Osteocyte (in vitro differentiated cells): ENCODE data around the gene ANKRD12. TPM values are rescaled to one million over a fixed set of nuclear protein-coding genes. Genes with fewer than 3 reads are reported as not detected.
A peak's percentile ranks its signal among the peaks of the same experiment; 100 is the strongest.

ENCODE experiments used
- DNase-seq: peaks from one replicate; pipeline ENCODE4 v3.0.0; 2021; ENCODE audit warnings: mixed read lengths; ENCODE audit not compliant: unreplicated experiment; ENCODE audit errors: extremely low spot score
- H3K27ac Mint-ChIP-seq: one replicate; pipeline ENCODE4 v1.8.0; 2021; ENCODE audit warnings: mild to moderate bottlenecking, mixed read lengths; ENCODE audit not compliant: unreplicated experiment
- H3K27me3 Mint-ChIP-seq: one replicate; pipeline ENCODE4 v1.8.0; 2021; ENCODE audit warnings: mixed read lengths; ENCODE audit not compliant: unreplicated experiment
- H3K36me3 Mint-ChIP-seq: one replicate; pipeline ENCODE4 v1.8.0; 2021; ENCODE audit warnings: mixed read lengths; ENCODE audit not compliant: unreplicated experiment
- H3K4me1 Mint-ChIP-seq: one replicate; pipeline ENCODE4 v1.8.0; 2021; ENCODE audit warnings: mixed read lengths; ENCODE audit not compliant: unreplicated experiment
- H3K4me3 Mint-ChIP-seq: one replicate; pipeline ENCODE4 v1.8.0; 2021; ENCODE audit warnings: mild to moderate bottlenecking, moderate library complexity, mixed read lengths; ENCODE audit not compliant: unreplicated experiment
- H3K9me3 Mint-ChIP-seq: one replicate; pipeline ENCODE4 v1.8.0; 2021; ENCODE audit warnings: mixed read lengths; ENCODE audit not compliant: unreplicated experiment
- total RNA-seq: library from RNA; stranded (reverse); gene quantifications from 2 replicates; pipeline ENCODE4 v1.2.1, GENCODE V29; 2021
- TF ChIP-seq, protein P1 (sequence below): fragments of 200-600 bp; sonication (generic); IDR thresholded peaks from 2 replicates; pipeline ENCODE4 v1.5.0; 2021; ENCODE audit warnings: antibody characterized with exemption, mild to moderate bottlenecking, moderate library complexity

ANKRD12 gene
- total RNA-seq, 1 donor from 2014 or later, result 40.0 TPM

DNA sequence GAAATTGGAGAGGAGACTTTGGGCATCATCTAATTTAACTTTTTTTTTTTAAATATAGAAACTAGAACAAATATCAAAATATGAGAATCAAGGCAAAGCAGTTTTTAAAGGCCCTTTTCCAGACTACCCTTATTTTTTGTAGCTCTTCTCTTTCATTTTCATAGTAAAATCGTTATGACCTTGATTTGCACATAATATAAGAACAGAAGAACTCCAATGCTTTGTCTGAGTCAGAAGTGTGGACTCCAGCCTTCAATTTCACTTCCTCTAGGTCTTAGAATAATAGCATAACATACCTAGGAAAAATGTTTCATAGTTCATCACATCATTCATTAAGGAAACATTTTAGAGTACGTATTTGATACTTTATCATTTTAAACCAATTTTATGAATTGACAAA lies 74.4 kb downstream of the ANKRD12 start:
- TF ChIP-seq, protein P1, sequence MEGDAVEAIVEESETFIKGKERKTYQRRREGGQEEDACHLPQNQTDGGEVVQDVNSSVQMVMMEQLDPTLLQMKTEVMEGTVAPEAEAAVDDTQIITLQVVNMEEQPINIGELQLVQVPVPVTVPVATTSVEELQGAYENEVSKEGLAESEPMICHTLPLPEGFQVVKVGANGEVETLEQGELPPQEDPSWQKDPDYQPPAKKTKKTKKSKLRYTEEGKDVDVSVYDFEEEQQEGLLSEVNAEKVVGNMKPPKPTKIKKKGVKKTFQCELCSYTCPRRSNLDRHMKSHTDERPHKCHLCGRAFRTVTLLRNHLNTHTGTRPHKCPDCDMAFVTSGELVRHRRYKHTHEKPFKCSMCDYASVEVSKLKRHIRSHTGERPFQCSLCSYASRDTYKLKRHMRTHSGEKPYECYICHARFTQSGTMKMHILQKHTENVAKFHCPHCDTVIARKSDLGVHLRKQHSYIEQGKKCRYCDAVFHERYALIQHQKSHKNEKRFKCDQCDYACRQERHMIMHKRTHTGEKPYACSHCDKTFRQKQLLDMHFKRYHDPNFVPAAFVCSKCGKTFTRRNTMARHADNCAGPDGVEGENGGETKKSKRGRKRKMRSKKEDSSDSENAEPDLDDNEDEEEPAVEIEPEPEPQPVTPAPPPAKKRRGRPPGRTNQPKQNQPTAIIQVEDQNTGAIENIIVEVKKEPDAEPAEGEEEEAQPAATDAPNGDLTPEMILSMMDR, result no peak
- Mint-ChIP-seq H3K27ac (peak overlapping the region; percentile 35), H3K36me3 (peaks cover 45% of the 10 kb centered on the region), H3K9me3 (no peaks in the 10 kb centered on the region), H3K4me1 (peaks cover 13% of the 10 kb centered on the region), H3K4me3 (no peak overlapping the region), H3K27me3 (no peaks in the 10 kb centered on the region)
- DNase-seq, result no peak

DNA sequence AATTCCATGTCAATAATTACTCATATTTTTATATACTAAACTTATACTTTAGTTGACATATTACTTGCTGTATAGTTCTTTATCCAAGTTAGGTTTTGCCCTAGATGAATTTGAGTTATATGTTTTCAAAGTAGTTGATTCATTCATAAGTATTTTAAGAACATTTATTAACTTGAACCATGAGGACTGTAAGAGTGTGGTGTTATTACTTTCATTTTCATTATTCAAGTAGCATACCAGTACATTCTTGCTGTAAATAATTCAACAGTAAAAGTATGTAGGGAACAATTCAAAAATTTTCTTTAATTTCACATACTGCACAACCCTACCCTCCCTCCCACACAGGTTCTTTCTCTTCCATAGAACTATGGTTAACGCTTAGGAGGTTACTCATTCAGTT lies 75.4 kb downstream of the ANKRD12 start:
- TF ChIP-seq, protein P1, result no peak
- peaks cover 13% of the 10 kb centered on the region for H3K4me1 Mint-ChIP-seq
- no peak overlapping the region for H3K4me3 Mint-ChIP-seq
- H3K27me3 Mint-ChIP-seq, result no peaks in the 10 kb centered on the region
- no peak for DNase-seq
- no peak overlapping the region for H3K27ac Mint-ChIP-seq
- H3K9me3 Mint-ChIP-seq, result no peaks in the 10 kb centered on the region
- peaks cover 53% of the 10 kb centered on the region for H3K36me3 Mint-ChIP-seq

DNA sequence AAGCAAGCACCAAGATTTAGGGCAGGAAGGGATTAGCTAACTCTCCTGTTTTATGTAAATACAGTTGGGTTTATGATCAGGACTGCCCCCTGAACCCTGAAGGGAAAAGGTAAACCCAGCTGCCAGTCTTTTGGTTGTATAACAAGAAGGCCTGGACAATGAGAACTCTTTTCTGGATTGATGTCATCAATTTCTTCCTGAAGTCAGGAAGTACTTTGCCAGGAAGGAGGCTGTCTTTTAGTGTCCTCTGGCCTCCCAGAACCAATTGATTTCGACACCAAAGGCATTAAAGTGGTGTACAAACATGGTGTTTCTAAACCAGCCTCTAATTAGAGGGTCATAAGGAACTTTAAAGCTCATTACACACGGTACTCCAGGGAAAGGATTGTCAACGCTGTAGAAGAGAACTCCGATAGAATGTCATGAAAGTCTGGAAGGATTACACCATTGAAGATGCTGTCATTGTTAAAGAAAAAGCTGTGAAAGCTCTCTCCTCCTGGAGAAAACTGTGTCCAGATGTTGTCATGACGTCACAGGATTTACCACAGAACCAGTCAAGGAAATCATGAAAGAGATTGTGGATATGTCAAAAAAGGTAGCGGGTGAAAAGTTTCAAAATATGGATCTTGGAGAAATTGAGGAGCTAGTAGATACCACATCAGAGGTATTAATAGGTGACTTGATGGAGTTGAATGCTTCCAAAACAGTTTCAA lies 78.8 kb downstream of the ANKRD12 start:
- Mint-ChIP-seq H3K36me3 (peaks cover 55% of the 10 kb centered on the region), H3K4me3 (no peak overlapping the region), H3K27me3 (no peaks in the 10 kb centered on the region), H3K27ac (no peak overlapping the region), H3K9me3 (no peaks in the 10 kb centered on the region), H3K4me1 (peaks cover 22% of the 10 kb centered on the region)
- no peak for DNase-seq
- TF ChIP-seq, protein P1, result no peak

DNA sequence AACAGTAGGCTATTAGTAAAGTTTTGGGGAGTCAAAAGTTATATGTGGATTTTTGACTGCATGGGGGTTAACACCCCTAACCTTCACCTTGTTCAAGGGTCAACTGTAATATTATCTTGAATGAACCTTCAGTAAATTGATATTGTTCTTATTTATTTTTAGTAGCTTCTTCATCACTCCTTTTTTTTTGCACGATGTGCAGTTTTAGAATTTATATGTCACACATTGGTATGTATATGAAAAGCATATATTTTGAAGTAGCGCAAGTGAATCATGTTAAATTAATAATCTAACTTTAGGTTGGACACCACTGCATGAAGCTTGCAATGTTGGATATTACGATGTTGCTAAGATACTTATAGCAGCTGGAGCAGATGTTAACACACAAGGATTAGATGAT lies 79.9 kb downstream of the ANKRD12 start:
- H3K4me1 Mint-ChIP-seq, result peaks cover 18% of the 10 kb centered on the region
- DNase-seq, result no peak
- no peaks in the 10 kb centered on the region for H3K27me3 Mint-ChIP-seq
- no peaks in the 10 kb centered on the region for H3K9me3 Mint-ChIP-seq
- TF ChIP-seq, protein P1, result no peak
- no peak overlapping the region for H3K4me3 Mint-ChIP-seq
- H3K27ac Mint-ChIP-seq, result no peak overlapping the region
- H3K36me3 Mint-ChIP-seq, result peaks cover 61% of the 10 kb centered on the region

DNA sequence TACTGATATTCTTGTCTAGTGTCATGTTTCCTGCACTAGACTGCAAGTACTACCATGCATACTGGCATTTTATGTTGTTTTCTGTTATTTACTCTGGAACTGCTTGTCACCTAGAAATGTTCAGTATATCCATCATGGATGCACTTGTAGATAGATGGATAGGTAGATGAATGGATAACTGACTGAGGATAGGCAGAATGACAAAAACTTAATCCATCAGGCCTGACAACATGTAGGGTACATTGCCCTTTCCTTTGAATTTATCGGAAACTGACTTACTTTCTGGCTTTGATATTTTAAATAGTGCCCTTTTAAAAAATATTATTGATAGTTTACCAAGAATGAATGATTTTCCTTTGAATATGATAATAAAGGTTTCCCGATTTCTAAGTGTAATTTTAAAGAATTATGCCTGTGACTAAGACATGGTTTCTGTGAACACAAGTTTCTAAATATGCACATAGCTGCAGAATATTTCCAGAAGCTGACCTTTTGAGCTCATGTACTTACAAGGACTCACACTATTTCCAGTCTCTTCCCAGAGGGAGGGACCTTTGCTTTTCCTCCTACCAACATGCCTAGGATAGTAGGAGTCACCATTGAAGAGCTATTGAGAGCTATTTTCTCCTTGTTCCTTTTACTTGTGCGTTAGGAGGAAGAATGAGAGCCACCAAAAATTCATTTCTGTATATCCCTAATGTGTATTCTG lies 81.3 kb downstream of the ANKRD12 start:
- no peak for DNase-seq
- Mint-ChIP-seq H3K27me3 (no peaks in the 10 kb centered on the region), H3K4me1 (peaks cover 9% of the 10 kb centered on the region), H3K4me3 (no peak overlapping the region), H3K36me3 (peaks cover 60% of the 10 kb centered on the region), H3K9me3 (no peaks in the 10 kb centered on the region), H3K27ac (peak overlapping the region; percentile 61)
- TF ChIP-seq, protein P1, result no peak
